Measurements from ENCODE around the gene EMID1. TPM values are rescaled to one million over a fixed set of nuclear protein-coding genes. Genes with fewer than 3 reads are reported as not detected.
"Not testable (repeated sequence)": the region's sequence is repeated elsewhere in the genome, so short reads cannot be mapped to it uniquely, and the experiment has no call there.

The EMID1 gene
- total and polyA plus RNA-seq, 10 donors: 18.5 to 90.3 (median 61.2) TPM

DNA sequence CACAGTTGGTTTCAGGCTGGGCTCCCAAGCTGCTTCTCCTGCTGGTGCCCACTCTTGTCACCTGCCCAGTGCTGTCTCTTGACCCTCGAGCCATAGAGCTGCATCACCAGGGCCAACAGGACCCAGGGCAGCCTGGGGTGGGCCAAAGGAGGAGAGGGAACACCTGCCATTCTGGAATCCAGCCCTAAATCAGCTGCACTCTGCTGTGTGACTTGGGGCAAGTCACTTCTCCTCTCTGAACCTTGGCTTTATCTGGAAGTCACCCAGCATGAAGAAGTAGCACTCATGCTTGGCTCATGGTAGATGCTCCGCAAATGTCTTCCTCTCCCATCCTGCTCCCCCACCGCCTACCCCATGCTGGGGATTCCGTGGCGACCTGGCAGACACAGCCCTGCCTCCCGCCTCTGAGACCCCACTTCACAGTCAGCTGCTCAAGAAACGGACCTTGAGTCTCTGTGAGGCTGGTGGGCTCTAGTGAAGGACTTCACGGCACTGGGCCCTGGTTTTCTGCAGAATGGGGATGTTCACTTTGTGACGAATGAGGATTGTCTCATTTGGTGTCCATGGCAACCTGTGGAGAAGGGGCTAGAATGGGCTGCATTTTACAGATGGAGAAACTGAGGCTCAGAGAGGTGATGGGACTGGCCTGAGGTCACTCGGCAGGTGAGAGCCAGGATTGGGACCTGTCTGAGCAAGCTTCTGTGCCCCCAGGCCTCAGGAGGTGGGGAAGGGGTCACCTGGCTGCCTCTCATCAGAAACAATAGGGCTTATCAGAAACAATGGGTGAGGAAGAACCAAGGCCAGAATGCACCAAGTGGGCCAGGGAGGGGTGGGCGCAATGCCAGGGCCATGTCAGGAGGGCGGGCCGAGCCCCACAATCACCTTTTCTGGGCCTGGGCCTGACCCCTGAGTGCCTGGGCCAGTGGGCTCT, 12.4 kb downstream of the EMID1 start:
- H3K4me1 ChIP-seq: peaks cover 12 to 59% (median 43%) of the 10 kb centered on the region in 6 donors
- intact Hi-C loops (cut with DNase I; ENCODE audit: low total_unique reads): no loop called here
- H3K27ac ChIP-seq: peak overlapping the region in 6 of 8 donors; percentile 36 to 88 (median 81)
- H3K36me3 ChIP-seq: peaks cover 0 to 19% (median 2%) of the 10 kb centered on the region in 6 donors
- TF ChIP-seq POLR2AphosphoS5 (IDR thresholded peaks at IDR 0.05): peak; percentile 54 to 69 (median 61)
- TF ChIP-seq, protein P1, sequence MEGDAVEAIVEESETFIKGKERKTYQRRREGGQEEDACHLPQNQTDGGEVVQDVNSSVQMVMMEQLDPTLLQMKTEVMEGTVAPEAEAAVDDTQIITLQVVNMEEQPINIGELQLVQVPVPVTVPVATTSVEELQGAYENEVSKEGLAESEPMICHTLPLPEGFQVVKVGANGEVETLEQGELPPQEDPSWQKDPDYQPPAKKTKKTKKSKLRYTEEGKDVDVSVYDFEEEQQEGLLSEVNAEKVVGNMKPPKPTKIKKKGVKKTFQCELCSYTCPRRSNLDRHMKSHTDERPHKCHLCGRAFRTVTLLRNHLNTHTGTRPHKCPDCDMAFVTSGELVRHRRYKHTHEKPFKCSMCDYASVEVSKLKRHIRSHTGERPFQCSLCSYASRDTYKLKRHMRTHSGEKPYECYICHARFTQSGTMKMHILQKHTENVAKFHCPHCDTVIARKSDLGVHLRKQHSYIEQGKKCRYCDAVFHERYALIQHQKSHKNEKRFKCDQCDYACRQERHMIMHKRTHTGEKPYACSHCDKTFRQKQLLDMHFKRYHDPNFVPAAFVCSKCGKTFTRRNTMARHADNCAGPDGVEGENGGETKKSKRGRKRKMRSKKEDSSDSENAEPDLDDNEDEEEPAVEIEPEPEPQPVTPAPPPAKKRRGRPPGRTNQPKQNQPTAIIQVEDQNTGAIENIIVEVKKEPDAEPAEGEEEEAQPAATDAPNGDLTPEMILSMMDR (IDR thresholded peaks at IDR 0.05 in 8 of 11, conservative IDR thresholded peaks at IDR 0.05 in 3 of 11): no peak
- H3K27me3 ChIP-seq (replicated peaks in 1 of 7): peaks cover 0 to 6% (median 0%) of the 10 kb centered on the region in 7 donors
- peak; percentile 74 for DNase-seq
- H3K4me3 ChIP-seq: peak overlapping the region in 1 of 8 donors; percentile 1
- WGBS, 5 donors: 70 to 79% (median 73%) methylated on average over 13 of the region's 13 CpGs
- no peaks in the 10 kb centered on the region for H3K9me3 ChIP-seq

DNA sequence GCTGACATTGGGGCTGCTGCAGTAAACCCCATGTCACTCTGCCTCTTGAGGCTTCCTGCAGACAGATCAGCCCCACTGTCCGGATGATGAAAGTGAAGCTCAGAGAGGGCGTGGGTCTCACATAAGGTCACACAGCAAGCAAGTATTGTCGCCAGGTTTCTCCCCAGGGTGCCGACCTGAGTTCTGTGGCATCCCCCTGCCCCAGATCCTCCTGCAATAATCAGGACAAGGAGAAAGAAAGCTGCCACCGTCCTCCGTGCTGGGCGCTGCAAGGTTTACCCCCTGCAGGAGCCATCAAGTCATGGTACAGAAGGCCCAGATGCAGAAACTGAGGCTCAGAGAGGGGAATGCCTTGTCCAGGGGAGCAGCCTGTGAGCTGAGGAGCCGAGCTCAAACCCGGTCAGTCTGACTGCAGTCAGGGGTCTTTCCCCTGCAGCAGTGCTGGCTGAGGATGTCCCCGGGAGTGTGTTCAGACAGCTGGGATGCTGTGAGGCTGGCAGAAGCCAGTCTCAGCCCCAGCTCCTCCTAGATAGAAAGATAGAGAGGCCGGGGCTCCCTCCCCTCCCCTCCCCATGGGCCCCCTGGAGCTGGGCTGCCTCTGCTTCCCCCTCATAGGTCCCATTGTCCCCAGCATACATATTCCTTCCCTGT, 13.2 kb downstream of the EMID1 start:
- TF ChIP-seq POLR2A (IDR thresholded peaks at IDR 0.05) (no peak), POLR2AphosphoS5 (IDR thresholded peaks at IDR 0.05) (no peak)
- TF ChIP-seq, protein P1 (IDR thresholded peaks at IDR 0.05 in 8 of 11, conservative IDR thresholded peaks at IDR 0.05 in 3 of 11): no peak
- intact Hi-C loops (cut with DNase I; ENCODE audit: low total_unique reads): no loop called here
- WGBS, 5 donors: 70 to 88% (median 80%) methylated on average over 9 to 11 of the region's 11 CpGs
- Histone ChIP-seq H3K9me3 (no peaks in the 10 kb centered on the region), H3K36me3 (peaks cover 0 to 19% (median 2%) of the 10 kb centered on the region in 6 donors), H3K27me3 (replicated peaks in 1 of 7) (peaks cover 0 to 6% (median 0%) of the 10 kb centered on the region in 7 donors), H3K4me1 (peaks cover 16 to 67% (median 47%) of the 10 kb centered on the region in 6 donors), H3K4me3 (no peak overlapping the region), H3K27ac (peak overlapping the region in 5 of 8 donors; percentile 76 to 88 (median 81))
- peak; percentile 52 for DNase-seq

DNA sequence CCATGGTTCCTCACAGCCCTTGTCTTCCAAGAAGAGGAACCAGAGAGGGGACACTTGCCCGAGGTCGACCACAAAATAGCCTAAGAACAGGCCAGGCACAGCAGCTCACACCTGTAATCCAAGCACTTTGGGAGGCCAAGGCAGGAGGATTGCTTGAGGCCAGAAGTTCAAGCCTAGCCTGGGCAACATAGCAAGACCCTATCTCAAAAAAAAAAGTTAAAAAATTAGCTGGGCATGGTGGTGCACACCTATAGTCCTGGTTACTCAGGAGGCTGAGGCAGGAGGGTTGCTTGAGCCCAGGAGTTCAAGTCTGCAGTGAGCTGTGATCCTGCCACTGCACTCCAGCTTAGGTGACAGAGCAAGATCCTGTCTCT, 13.7 kb downstream of the EMID1 start:
- H3K27me3 ChIP-seq (replicated peaks in 1 of 7); H3K9me3 ChIP-seq; DNase-seq; intact Hi-C loops (cut with DNase I; ENCODE audit: low total_unique reads); H3K4me3 ChIP-seq: not testable (repeated sequence)
- 34 to 74% (median 65%) methylated on average over 2 of the region's 2 CpGs for WGBS, 5 donors
- H3K36me3 ChIP-seq: peaks cover 0 to 19% (median 2%) of the 10 kb centered on the region in 6 donors
- H3K27ac ChIP-seq: peak overlapping the region in 3 of 8 donors; percentile 81 to 88 (median 84)
- peaks cover 18 to 72% (median 52%) of the 10 kb centered on the region in 6 donors for H3K4me1 ChIP-seq

DNA sequence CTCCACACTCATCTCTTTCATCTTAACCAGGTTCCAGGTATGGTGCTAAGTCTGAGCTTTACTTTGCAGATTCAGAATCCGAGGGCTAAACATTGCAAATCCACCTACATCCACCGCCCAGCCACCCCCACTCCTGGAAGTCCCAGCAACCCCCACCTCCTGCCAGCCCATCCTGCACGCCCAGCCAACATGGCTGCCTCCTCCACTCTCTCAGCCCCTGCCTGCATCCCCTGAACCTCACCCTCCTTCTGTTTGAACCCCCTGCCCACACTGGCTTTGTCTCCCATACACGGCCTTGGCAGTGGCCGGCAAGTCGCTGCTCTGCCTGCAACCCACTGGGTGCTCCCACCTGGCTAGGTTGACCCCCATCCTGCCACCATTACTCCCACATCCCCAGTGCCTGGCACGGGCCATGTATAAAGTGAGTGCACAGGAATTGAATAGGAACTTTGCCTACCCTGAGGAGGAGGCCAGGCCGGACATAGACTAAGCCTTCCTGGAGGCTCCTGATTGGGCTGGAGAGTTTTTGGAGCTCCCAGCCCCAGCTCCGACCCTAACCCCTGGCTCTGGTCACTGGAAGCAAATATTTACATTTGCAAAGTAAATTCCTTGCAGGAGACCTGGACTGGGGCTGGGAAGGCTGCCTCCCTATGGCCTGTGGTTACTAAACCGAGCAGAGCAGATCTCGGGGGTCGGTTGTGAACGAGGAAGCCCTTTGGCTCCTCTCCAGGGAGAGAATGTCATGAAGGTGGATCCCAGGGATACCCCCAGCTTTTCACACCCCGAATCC, 14.4 kb downstream of the EMID1 start:
- peak; percentile 67 for DNase-seq
- peak overlapping the region in 3 of 8 donors; percentile 2 to 88 (median 7) for H3K27ac ChIP-seq
- no peak for TF ChIP-seq POLR2A (IDR thresholded peaks at IDR 0.05)
- TF ChIP-seq POLR2AphosphoS5 (IDR thresholded peaks at IDR 0.05): peak in 1 of 3 donors; percentile 44
- H3K4me3 ChIP-seq: no peak overlapping the region
- 76 to 83% (median 79%) methylated on average over 14 of the region's 14 CpGs for WGBS, 5 donors
- no peaks in the 10 kb centered on the region for H3K9me3 ChIP-seq
- peaks cover 0 to 15% (median 2%) of the 10 kb centered on the region in 6 donors for H3K36me3 ChIP-seq
- intact Hi-C loops (cut with DNase I; ENCODE audit: low total_unique reads): no loop called here
- peaks cover 0 to 6% (median 0%) of the 10 kb centered on the region in 7 donors for H3K27me3 ChIP-seq (replicated peaks in 1 of 7)
- H3K4me1 ChIP-seq: peaks cover 25 to 79% (median 58%) of the 10 kb centered on the region in 6 donors

All from spleen (tissue), 11 donors.